Measurements from ENCODE around the gene ATOSA. TPM values are rescaled to one million over a fixed set of nuclear protein-coding genes. Genes with fewer than 3 reads are reported as not detected.

The ATOSA gene
- total RNA-seq, 1 donor from 2014 or later, result 26.8 TPM

- Histone ChIP-seq H4K20me1 (ENCODE audit: low read depth) (no peaks in the 10 kb centered on the region), H3K36me3 (no peaks in the 10 kb centered on the region), H3K4me2 (no peak overlapping the region), H3K27me3 (no peaks in the 10 kb centered on the region), H3K4me1 (peaks cover 7% of the 10 kb centered on the region), H3K4me3 (no peak overlapping the region), H2AFZ (replicated peaks) (no peak overlapping the region), H3K9me3 (ENCODE audit: low read depth) (no peaks in the 10 kb centered on the region), H3K9ac (no peak overlapping the region), H3F3A (ENCODE audit: low read depth) (no peaks in the 10 kb centered on the region), H3K27ac (no peak overlapping the region), H3K79me2 (ENCODE audit: low read depth) (no peaks in the 10 kb centered on the region)
- H3K4me3 Mint-ChIP-seq, result no peak overlapping the region
- no peaks in the 10 kb centered on the region for H3K9me3 Mint-ChIP-seq
- H3K4me1 Mint-ChIP-seq, result no peaks in the 10 kb centered on the region
- DNase-seq (ENCODE audit: low spot score), result no peak
- peaks cover 19% of the 10 kb centered on the region for H3K36me3 Mint-ChIP-seq
- peaks cover 2% of the 10 kb centered on the region for H3K27me3 Mint-ChIP-seq (ENCODE audit: insufficient read depth, low read depth)
- no peak overlapping the region for H3K27ac Mint-ChIP-seq
- no peak for TF ChIP-seq EZH2phosphoT487 (IDR thresholded peaks at IDR 0.05)
- TF ChIP-seq EZH2 (IDR thresholded peaks at IDR 0.05), result no peak
These were observed 15.5 kb downstream of the ATOSA start for GRCh38 chr15:52663536-52664294.

GRCh38 chr15:52661909-52662308 lies 17.3 kb downstream of the ATOSA start:
- Mint-ChIP-seq H3K9me3 (no peaks in the 10 kb centered on the region), H3K27me3 (ENCODE audit: insufficient read depth, low read depth) (peaks cover 2% of the 10 kb centered on the region), H3K27ac (no peak overlapping the region), H3K36me3 (peaks cover 21% of the 10 kb centered on the region), H3K4me1 (no peaks in the 10 kb centered on the region), H3K4me3 (no peak overlapping the region)
- H3K27ac ChIP-seq, result no peak overlapping the region
- DNase-seq (ENCODE audit: low spot score), result no peak
- H3K4me3 ChIP-seq, result no peak overlapping the region
- no peak for TF ChIP-seq EZH2 (IDR thresholded peaks at IDR 0.05)
- no peak for TF ChIP-seq CTCF (IDR thresholded peaks at IDR 0.05)
- no peak for TF ChIP-seq EZH2phosphoT487 (IDR thresholded peaks at IDR 0.05)
- no peaks in the 10 kb centered on the region for H3K27me3 ChIP-seq
- H3K9me3 ChIP-seq (ENCODE audit: low read depth), result no peaks in the 10 kb centered on the region
- H3F3A ChIP-seq (ENCODE audit: low read depth), result no peaks in the 10 kb centered on the region
- H3K36me3 ChIP-seq, result no peaks in the 10 kb centered on the region
- H3K9ac ChIP-seq, result no peak overlapping the region
- no peak overlapping the region for H3K4me2 ChIP-seq
- H4K20me1 ChIP-seq (ENCODE audit: low read depth), result no peaks in the 10 kb centered on the region
- no peak overlapping the region for H2AFZ ChIP-seq (replicated peaks)
- peaks cover 7% of the 10 kb centered on the region for H3K4me1 ChIP-seq
- H3K79me2 ChIP-seq (ENCODE audit: low read depth), result no peaks in the 10 kb centered on the region

- Histone ChIP-seq H3K4me3 (no peak overlapping the region), H3K4me1 (peaks cover 7% of the 10 kb centered on the region), H3K27ac (no peak overlapping the region), H3K9me3 (ENCODE audit: low read depth) (no peaks in the 10 kb centered on the region), H4K20me1 (ENCODE audit: low read depth) (no peaks in the 10 kb centered on the region), H3K4me2 (no peak overlapping the region), H3K9ac (no peak overlapping the region), H3F3A (ENCODE audit: low read depth) (no peaks in the 10 kb centered on the region), H3K27me3 (no peaks in the 10 kb centered on the region), H3K36me3 (no peaks in the 10 kb centered on the region), H3K79me2 (ENCODE audit: low read depth) (no peaks in the 10 kb centered on the region), H2AFZ (replicated peaks) (no peak overlapping the region)
- DNase-seq (ENCODE audit: low spot score), result no peak
- no peaks in the 10 kb centered on the region for H3K4me1 Mint-ChIP-seq
- H3K4me3 Mint-ChIP-seq, result no peak overlapping the region
- H3K36me3 Mint-ChIP-seq, result peaks cover 17% of the 10 kb centered on the region
- H3K27ac Mint-ChIP-seq, result no peak overlapping the region
- no peaks in the 10 kb centered on the region for H3K9me3 Mint-ChIP-seq
- peaks cover 2% of the 10 kb centered on the region for H3K27me3 Mint-ChIP-seq (ENCODE audit: insufficient read depth, low read depth)
- no peak for TF ChIP-seq EZH2phosphoT487 (IDR thresholded peaks at IDR 0.05)
- TF ChIP-seq EZH2 (IDR thresholded peaks at IDR 0.05), result no peak
- TF ChIP-seq CTCF (IDR thresholded peaks at IDR 0.05), result no peak
These were observed 19.0 kb downstream of the ATOSA start for GRCh38 chr15:52660192-52660591.

- peaks cover 2% of the 10 kb centered on the region for H3K27me3 Mint-ChIP-seq (ENCODE audit: insufficient read depth, low read depth)
These were observed 20.2 kb downstream of the ATOSA start for GRCh38 chr15:52658955-52659354.

More at GRCh38 chr15:52658955-52659354, 20.2 kb downstream of the ATOSA start:
- H4K20me1 ChIP-seq (ENCODE audit: low read depth), result no peaks in the 10 kb centered on the region
- no peaks in the 10 kb centered on the region for H3F3A ChIP-seq (ENCODE audit: low read depth)
- H3K36me3 ChIP-seq, result no peaks in the 10 kb centered on the region
- no peaks in the 10 kb centered on the region for H3K9me3 ChIP-seq (ENCODE audit: low read depth)
- peaks cover 17% of the 10 kb centered on the region for H3K36me3 Mint-ChIP-seq
- H3K27ac ChIP-seq, result no peak overlapping the region
- H3K4me1 ChIP-seq, result peaks cover 6% of the 10 kb centered on the region
- no peak overlapping the region for H3K4me3 ChIP-seq
- H3K4me3 Mint-ChIP-seq, result no peak overlapping the region
- no peak for TF ChIP-seq EZH2phosphoT487 (IDR thresholded peaks at IDR 0.05)
- TF ChIP-seq EZH2 (IDR thresholded peaks at IDR 0.05), result no peak
- TF ChIP-seq CTCF (IDR thresholded peaks at IDR 0.05), result no peak
- H3K27ac Mint-ChIP-seq, result no peak overlapping the region
- H3K79me2 ChIP-seq (ENCODE audit: low read depth), result no peaks in the 10 kb centered on the region
- no peak overlapping the region for H2AFZ ChIP-seq (replicated peaks)
- H3K4me1 Mint-ChIP-seq, result no peaks in the 10 kb centered on the region
- H3K27me3 ChIP-seq, result no peaks in the 10 kb centered on the region
- no peak overlapping the region for H3K4me2 ChIP-seq
- no peaks in the 10 kb centered on the region for H3K9me3 Mint-ChIP-seq
- H3K9ac ChIP-seq, result no peak overlapping the region
- DNase-seq (ENCODE audit: low spot score), result no peak
